HG03159 (cell line): ENCODE data around the gene TMX3.

ENCODE experiments used
- ATAC-seq: cut with Tn5 transposase; IDR thresholded peaks from one replicate; pipeline ENCODE4 v1.9.1; 2021; ENCODE audit warnings: mild to moderate bottlenecking, moderate library complexity; ENCODE audit not compliant: unreplicated experiment

TMX3 gene

GRCh38 chr18:68713796-68714195, 1.1 kb downstream of the TMX3 start:
- no peak for ATAC-seq

GRCh38 chr18:68713131-68713530, 1.8 kb downstream of the TMX3 start:
- ATAC-seq = no peak

- ATAC-seq = no peak
These were observed 7.3 kb downstream of the TMX3 start for GRCh38 chr18:68707646-68708045.

DNA sequence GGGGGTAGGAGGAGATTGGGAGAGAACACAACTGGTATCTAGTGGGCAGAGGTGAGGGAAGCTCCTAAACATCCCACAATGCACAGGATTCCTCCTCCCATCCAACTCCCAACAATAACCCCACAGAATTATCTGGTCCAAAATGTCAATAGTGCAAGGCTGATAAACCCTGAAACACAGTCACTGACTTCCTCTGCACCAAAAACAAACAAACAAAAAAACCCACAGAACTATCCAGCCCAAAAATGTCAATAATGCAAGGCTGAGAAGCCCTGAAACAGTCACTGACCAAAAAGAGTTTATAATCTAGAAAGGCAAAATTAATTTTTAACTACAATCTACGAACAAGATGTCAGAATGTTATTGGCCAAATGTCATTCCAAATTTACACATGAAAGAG, 9.8 kb downstream of the TMX3 start:
- ATAC-seq = no peak

DNA sequence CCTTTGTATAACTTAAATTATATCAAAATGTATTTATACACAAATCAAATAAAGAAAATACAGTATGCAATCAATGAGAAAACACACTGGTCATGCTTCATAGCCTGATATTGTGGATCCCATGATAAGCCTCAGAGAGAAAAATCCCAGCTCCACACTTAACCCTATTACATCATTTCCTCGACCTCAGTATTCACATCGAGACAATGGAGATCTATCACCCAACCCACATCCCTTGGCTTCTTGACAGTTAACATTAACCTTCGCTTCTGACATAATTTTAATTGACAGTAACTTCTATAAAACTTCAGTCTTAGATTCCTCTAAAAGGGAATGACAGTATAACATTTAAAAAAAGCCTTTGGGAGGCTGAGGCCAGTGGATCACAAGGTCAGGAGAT, 11.6 kb downstream of the TMX3 start:
- no peak for ATAC-seq

GRCh38 chr18:68701353-68701752, 13.6 kb downstream of the TMX3 start:
- ATAC-seq = no peak

DNA sequence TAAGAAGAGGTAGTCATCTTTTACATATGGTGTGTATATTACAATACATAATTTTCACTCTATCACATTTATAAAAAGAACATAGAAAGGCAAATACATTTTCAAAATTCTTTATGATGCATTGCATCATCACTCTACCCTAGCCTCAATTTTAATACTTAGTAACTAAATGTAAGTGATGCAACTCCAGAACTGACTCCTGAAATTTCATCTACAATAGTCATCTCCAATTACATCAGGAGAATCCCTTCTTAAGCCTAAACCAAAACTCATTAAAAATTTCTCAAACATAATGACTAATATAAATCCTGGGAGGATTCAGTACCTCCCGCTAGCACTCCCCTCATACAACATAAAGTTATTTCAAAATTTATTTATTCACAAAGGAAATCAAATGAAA, 15.9 kb downstream of the TMX3 start:
- ATAC-seq = no peak

GRCh38 chr18:68696937-68697336, 18.0 kb downstream of the TMX3 start:
- ATAC-seq = no peak

- ATAC-seq = no peak
These were observed 20.6 kb downstream of the TMX3 start for GRCh38 chr18:68694316-68694715.

DNA sequence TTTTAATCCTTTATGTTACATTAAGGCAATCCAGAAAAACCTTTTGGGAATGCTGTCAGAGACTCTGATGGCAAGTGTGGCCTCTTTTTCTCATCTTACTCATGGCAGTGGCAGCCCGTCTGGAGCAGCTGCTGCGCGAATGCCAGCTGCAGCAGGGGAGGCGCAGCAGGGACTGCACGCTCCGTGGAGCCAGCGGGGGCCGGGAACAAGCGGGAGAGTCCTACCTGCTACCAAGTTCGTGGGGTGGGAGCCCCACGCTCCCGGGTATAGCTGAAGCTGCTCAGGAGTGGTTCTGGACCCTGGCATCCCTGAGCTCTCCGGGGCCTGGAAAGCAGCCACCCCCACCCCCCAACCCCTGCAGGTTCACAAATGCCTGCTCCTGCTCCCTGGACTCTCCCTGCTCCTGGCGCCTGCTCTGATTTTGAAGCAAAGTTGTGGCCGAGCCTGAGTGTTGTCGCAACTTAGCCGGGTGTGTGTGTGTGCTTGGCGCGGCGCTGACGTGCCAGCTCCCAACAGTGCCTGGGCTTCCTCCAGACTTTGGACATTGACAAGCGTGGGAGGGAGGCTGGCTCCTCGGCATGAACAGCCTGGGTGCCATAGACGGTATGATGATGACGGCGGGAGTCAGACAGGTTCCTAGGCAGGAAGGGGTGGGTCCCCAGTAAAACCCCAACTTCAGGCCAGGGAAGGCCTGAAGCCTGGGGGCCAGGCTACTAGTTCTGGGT, 21.7 kb downstream of the TMX3 start:
- ATAC-seq = no peak

DNA sequence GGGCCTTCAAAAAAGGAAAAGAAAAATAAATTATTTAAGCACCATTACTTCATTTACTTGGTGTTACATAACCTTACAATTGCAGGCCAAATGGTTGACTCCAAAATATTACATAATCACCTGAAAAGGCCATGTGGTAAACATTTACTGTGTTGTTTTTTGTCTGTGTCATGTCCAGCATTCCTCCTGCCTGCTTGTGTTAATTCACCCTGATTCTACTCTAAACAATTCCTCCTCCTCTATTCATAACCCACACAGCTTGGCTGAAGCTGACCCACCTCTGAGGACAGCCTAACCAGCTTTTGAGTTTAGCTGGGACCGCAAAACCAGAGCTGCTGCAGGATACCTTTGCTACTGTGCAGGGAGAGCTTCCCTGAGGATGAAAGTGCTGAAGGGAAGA, 35.4 kb downstream of the TMX3 start:
- ATAC-seq = no peak

DNA sequence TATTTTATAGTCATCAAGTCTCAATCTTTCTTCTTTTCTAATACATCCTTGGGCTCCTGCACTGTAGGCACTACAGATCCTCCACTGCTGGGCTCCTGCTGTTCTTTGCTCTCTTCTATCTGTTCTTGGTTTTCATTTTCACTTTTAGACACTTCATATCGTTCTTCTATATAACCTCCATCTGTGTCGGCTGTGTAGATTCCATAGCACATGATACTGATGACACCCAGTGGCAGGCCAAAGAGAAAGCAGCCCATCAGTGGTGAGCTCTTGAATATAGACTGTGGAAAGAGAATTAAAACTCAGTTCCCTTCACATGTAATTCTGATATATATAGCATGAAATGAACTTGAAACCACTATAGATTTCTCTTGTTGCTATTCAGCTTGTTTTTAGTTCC, 38.0 kb downstream of the TMX3 start:
- peak; percentile 86 for ATAC-seq

- ATAC-seq = no peak
These were observed 47.8 kb downstream of the TMX3 start for GRCh38 chr18:68667121-68667520.

DNA sequence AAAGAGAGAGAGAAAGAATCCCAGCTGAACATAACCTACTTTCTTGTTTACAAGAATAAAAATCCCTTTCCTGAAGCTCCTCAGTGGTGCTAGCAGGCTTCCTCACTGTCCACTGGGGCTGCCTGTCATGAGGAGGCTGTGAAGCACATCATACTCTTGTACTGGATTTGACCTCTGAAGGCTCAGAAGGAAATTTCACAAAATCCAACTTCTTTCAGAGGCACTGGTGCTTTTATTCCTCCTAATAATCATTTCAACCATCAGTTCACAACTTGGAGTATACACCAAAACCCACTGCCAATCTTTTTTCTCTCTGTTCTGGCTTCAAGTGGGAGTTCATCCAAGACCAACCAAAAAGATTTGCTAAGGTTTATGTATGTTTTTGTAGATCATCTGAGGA, 48.5 kb downstream of the TMX3 start:
- no peak for ATAC-seq

- ATAC-seq = no peak
These were observed 49.3 kb downstream of the TMX3 start for GRCh38 chr18:68665628-68666027.

- ATAC-seq = no peak
These were observed 52.2 kb downstream of the TMX3 start for GRCh38 chr18:68662754-68663153.

DNA sequence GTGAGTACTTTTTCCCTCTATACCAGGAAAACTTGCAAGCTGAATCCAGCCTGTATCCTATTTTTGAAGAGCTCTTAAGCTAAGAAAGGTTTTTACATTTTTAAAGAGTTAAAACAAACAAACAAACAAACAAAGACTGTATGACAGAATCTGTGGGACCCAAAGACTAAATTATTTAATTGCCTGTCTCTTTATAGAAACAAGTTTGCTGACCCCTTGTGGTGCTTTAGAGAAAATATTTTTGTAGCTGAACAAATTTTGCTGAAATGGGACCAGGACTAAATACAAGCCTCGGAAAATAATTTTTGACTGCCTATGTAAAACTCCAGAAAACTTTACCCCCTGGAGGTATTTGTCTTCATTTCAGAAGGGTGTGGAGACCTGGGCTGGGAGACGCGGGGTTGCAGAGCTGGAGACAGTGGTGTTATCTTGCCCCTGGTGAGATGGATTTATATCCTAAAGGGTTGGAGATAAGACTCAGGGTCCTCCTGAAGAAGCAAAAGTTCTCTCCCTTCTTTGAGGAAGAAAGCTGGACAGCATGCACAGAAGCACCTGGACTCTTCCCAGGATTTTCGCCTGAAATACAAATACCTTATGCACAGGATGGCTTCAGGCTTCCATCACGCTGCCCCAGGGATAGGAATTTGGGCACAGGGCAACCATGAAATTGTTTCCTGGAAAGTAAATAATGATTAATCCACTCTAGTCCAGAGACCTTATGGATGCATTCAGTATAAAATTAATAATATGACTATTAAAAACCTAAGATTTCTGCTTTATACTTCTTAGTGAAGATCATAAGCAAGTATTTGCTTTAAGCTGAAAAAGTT, 54.3 kb downstream of the TMX3 start:
- no peak for ATAC-seq

- no peak for ATAC-seq
These were observed 66.7 kb downstream of the TMX3 start for GRCh38 chr18:68648191-68648590.

DNA sequence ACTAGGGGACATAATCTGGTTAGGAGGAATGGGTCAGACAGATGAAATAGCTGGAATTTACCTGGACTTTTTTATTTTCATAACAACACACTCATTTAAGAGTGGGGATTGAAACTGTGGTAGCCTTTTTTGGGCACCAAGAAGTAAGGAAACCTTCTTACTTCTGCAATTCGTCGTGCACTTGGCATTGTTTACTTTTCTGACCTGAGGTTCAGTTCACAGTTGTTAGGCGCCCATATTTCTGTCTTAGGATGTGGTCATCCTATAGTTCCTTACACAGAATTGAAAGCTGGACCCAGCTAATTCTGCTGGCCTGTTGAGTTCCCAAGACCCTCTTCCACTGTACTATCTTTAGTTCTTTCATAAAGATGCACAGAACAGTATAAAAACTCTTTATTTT, 72.9 kb downstream of the TMX3 start:
- no peak for ATAC-seq

- no peak for ATAC-seq
These were observed 74.0 kb downstream of the TMX3 start for GRCh38 chr18:68640861-68641260.

DNA sequence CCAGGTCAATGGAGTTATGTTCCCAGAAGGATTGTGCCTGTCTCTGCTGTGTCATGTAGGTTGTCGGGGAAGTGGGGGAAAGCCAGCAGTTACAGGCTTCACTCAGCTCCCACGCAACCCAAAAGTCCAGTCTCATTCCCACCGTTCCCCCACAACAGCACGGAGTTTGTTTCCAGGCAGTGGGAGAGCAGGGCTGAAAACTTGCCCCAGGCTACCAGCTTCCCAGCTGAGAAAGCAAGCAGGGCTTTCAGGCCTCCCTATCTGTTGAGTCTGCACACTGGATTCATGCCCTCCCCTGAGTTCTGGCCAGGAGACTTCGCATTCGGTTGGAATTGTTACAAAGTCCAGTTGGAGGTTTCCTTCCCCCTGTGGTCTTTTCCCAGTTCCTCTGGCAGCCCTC, 76.3 kb downstream of the TMX3 start:
- no peak for ATAC-seq

DNA sequence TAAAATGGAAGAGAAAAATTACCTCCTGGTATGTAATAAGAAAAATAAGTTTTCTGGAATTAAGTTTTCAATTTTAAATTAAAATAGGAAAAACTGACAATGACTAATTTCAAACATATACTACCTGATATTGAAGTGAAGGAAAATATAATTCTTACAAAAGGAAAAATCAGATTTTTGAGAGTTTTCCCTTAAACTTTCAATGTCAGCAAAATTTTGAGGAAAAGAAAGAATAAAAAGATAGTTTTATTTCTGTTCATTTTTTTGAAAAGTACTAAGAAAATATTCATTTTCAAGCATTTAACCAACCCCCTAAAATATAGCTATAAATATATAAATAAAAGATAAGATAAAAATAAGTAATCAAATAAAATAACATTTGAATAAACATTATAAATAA, 87.1 kb downstream of the TMX3 start:
- ATAC-seq = no peak
